Measurements from ENCODE around the gene HMGXB3.

HMGXB3 gene

GRCh38 chr5:150052956-150053712 lies 52.6 kb downstream of the HMGXB3 start:
- no peak for DNase-seq

GRCh38 chr5:150053713-150054392 lies 53.3 kb downstream of the HMGXB3 start:
- DNase-seq: no peak

- DNase-seq: no peak
Observed at GRCh38 chr5:150054569-150054968, 54.0 kb downstream of the HMGXB3 start.

GRCh38 chr5:150055326-150056074 lies 55.0 kb downstream of the HMGXB3 start:
- DNase-seq: no peak

GRCh38 chr5:150056075-150056443 lies 55.5 kb downstream of the HMGXB3 start:
- DNase-seq: no peak

GRCh38 chr5:150057052-150057451 lies 56.5 kb downstream of the HMGXB3 start:
- DNase-seq: no peak

- DNase-seq: no peak
Observed at GRCh38 chr5:150057511-150057910, 57.0 kb downstream of the HMGXB3 start.

GRCh38 chr5:150057996-150058395 lies 57.5 kb downstream of the HMGXB3 start:
- DNase-seq: no peak

GRCh38 chr5:150058480-150059126 lies 58.1 kb downstream of the HMGXB3 start:
- no peak for DNase-seq

- no peak for DNase-seq
Observed at GRCh38 chr5:150059623-150060022, 59.1 kb downstream of the HMGXB3 start.

GRCh38 chr5:150060471-150060870 lies 59.9 kb downstream of the HMGXB3 start:
- no peak for DNase-seq

- DNase-seq: no peak
Observed at GRCh38 chr5:150061538-150061995, 61.0 kb downstream of the HMGXB3 start.

GRCh38 chr5:150062216-150062922 lies 61.8 kb downstream of the HMGXB3 start:
- DNase-seq: no peak

- DNase-seq: no peak
Observed at GRCh38 chr5:150063638-150064037, 63.1 kb downstream of the HMGXB3 start.

GRCh38 chr5:150064681-150065220 lies 64.2 kb downstream of the HMGXB3 start:
- DNase-seq: no peak

GRCh38 chr5:150065346-150065745 lies 64.8 kb downstream of the HMGXB3 start:
- no peak for DNase-seq

GRCh38 chr5:150065886-150066285 lies 65.3 kb downstream of the HMGXB3 start:
- DNase-seq: no peak

GRCh38 chr5:150066436-150066835 lies 65.9 kb downstream of the HMGXB3 start:
- DNase-seq: no peak

- peak in 1 of 2 experiments; percentile 33 for DNase-seq
Observed at GRCh38 chr5:150066901-150067396, 66.4 kb downstream of the HMGXB3 start.

GRCh38 chr5:150067405-150067960 lies 66.9 kb downstream of the HMGXB3 start:
- DNase-seq: no peak

GRCh38 chr5:150068071-150068470 lies 67.5 kb downstream of the HMGXB3 start:
- no peak for DNase-seq

- DNase-seq: no peak
Observed at GRCh38 chr5:150068472-150068871, 67.9 kb downstream of the HMGXB3 start.

Data from activated T-cell treated with anti-CD3 and anti-CD28 coated beads, Interleukin-2, amount 50 U/mL, for 48 hours (primary cell).